ENCODE results near the gene CFAP65. TPM values are rescaled to one million over a fixed set of nuclear protein-coding genes. Genes with fewer than 3 reads are reported as not detected.

Gene CFAP65
- total and polyA plus RNA-seq, 2 of the 13 experiments (the other 11 are each of a cell fraction or from before 2014, with no cell fraction given), result 0.05 TPM; not detected in 1

GRCh38 chr2:219071131-219071816 lies 30.0 kb upstream of the CFAP65 start (continued):
- TF ChIP-seq FOXP1 (IDR thresholded peaks at IDR 0.05), result no peak
- peak; percentile 90 for TF ChIP-seq FOXP1 (CRISPR knock-in tag; IDR thresholded peaks at IDR 0.05)
- TF ChIP-seq, protein P1, sequence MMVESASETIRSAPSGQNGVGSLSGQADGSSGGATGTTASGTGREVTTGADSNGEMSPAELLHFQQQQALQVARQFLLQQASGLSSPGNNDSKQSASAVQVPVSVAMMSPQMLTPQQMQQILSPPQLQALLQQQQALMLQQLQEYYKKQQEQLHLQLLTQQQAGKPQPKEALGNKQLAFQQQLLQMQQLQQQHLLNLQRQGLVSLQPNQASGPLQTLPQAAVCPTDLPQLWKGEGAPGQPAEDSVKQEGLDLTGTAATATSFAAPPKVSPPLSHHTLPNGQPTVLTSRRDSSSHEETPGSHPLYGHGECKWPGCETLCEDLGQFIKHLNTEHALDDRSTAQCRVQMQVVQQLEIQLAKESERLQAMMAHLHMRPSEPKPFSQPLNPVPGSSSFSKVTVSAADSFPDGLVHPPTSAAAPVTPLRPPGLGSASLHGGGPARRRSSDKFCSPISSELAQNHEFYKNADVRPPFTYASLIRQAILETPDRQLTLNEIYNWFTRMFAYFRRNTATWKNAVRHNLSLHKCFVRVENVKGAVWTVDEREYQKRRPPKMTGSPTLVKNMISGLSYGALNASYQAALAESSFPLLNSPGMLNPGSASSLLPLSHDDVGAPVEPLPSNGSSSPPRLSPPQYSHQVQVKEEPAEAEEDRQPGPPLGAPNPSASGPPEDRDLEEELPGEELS (CRISPR knock-in tag; IDR thresholded peaks at IDR 0.05), result peak; percentile 93
- TF ChIP-seq, protein P2, sequence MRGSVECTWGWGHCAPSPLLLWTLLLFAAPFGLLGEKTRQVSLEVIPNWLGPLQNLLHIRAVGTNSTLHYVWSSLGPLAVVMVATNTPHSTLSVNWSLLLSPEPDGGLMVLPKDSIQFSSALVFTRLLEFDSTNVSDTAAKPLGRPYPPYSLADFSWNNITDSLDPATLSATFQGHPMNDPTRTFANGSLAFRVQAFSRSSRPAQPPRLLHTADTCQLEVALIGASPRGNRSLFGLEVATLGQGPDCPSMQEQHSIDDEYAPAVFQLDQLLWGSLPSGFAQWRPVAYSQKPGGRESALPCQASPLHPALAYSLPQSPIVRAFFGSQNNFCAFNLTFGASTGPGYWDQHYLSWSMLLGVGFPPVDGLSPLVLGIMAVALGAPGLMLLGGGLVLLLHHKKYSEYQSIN (CRISPR knock-in tag; IDR thresholded peaks at IDR 0.05; ENCODE audit: borderline replicate concordance), result no peak
- TF ChIP-seq RAD21 (CRISPR knock-in tag; IDR thresholded peaks at IDR 0.05), result no peak
- no peak for TF ChIP-seq ZC3H4 (CRISPR knock-in tag; IDR thresholded peaks at IDR 0.05; ENCODE audit: borderline replicate concordance)
- TF ChIP-seq ZNF883 (CRISPR knock-in tag; IDR thresholded peaks at IDR 0.05; ENCODE audit: not compliant biosample characterization), result no peak
- TF ChIP-seq HMGA1 (CRISPR knock-in tag; conservative IDR thresholded peaks at IDR 0.05), result no peak
- no peak for TF ChIP-seq ELF4 (CRISPR knock-in tag; IDR thresholded peaks at IDR 0.05; ENCODE audit: borderline replicate concordance)
- TF ChIP-seq ZNF83 (CRISPR knock-in tag; IDR thresholded peaks at IDR 0.05; ENCODE audit: borderline replicate concordance), result no peak
- no peak for TF ChIP-seq KDM1A (CRISPR knock-in tag; IDR thresholded peaks at IDR 0.05)
- TF ChIP-seq ZNF672 (CRISPR knock-in tag; IDR thresholded peaks at IDR 0.05), result no peak
- TF ChIP-seq ZHX1 (CRISPR knock-in tag; IDR thresholded peaks at IDR 0.05; ENCODE audit: low read depth), result no peak
- no peak for TF ChIP-seq FOXK2 (IDR thresholded peaks at IDR 0.05)
- peak in 1 of 2 experiments; percentile 87; a peak in 2 of 4 replicates for TF ChIP-seq EP300 (IDR thresholded peaks at IDR 0.05; ENCODE audit: low read depth in 2 of 2, low read length in 2 of 2)
- peak; percentile 33; the same call in 1 of the 2 replicates for TF ChIP-seq EP300 (CRISPR knock-in tag; IDR thresholded peaks at IDR 0.05; ENCODE audit: borderline replicate concordance)
- no peak for TF ChIP-seq CC2D1A (CRISPR knock-in tag; IDR thresholded peaks at IDR 0.05)
- 0 out of 2 replicates have a peak, but pooled peaks have one; percentile 43 for TF ChIP-seq ZNF563 (CRISPR knock-in tag; IDR thresholded peaks at IDR 0.05)
- TF ChIP-seq ARNT2 (CRISPR knock-in tag; IDR thresholded peaks at IDR 0.05; ENCODE audit: low read depth), result 0 out of 2 replicates have a peak, but pooled peaks have one; percentile 42
- TF ChIP-seq AGO1 (IDR thresholded peaks at IDR 0.05; ENCODE audit: low read depth, low read length, poor library complexity, severe bottlenecking), result no peak
- no peak for TF ChIP-seq ZBTB3 (CRISPR knock-in tag; IDR thresholded peaks at IDR 0.05; ENCODE audit: borderline replicate concordance, low read depth)
- TF ChIP-seq EEA1 (CRISPR knock-in tag; IDR thresholded peaks at IDR 0.05; ENCODE audit: borderline replicate concordance), result no peak

All from HepG2 (cell line).